Erythroblast (primary cell): Measurements from ENCODE around the gene BTBD8.

Experiments
- GATA1 ChIP-seq: IDR thresholded peaks from 2 replicates; pipeline ENCODE4 v1.6.1; 2011; ENCODE audit warnings: low read depth, mild to moderate bottlenecking, control low read depth, low read length, moderate library complexity
- POLR2A ChIP-seq: IDR thresholded peaks from 2 replicates; pipeline ENCODE4 v1.6.1; 2011; ENCODE audit warnings: mild to moderate bottlenecking, low read length

- no peak for TF ChIP-seq POLR2A
- TF ChIP-seq GATA1 = no peak
Observed at GRCh38 chr1:92084651-92085050, 4.5 kb downstream of the BTBD8 start.
